Measurements from ENCODE around the gene SLC1A5.

Gene SLC1A5

DNA sequence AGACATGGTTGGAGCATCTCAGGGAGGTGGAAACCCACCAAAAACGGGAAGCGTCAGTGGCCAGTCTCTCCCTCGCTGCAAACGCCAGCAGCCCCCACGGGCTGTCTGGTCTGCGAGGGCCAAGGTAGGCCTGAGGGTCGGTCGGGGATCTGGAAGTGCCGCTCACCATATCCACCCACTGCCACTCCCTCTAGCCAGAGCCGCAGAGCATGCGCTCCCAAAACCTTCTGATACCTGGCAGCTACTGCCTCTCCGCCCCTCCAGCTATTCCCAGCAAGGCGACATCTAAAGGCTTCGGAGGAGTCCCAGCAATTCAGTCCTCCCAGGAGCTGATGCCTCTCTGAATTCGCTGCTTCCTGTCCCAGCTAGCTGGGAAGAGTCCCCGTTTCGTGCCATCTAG lies 46.9 kb downstream of the SLC1A5 start:
- no peak for FAIRE-seq

DNA sequence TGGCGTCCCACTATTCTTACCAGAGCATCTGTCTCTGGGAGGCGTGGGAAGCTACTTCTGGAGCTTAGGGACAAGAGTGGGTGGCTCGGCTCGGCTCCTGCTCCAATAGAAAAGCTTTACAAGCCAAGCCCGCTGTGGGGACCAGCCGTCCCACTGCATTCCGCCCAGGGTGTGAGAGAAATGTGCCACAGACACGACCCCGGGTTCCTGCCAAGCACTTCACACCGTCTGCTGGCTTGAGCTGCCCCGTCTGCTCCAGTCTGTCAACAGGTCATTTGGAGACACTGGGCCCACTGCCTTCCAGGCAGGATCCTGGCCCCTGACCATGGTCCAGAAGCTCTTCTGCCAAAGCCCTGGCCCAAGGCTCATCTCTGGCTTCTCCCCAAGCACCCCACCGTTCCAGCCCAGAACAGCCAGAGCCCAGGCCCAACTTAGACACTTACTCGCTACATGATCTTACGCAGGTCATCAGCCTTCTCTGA lies 49.1 kb downstream of the SLC1A5 start:
- no peak for FAIRE-seq

DNA sequence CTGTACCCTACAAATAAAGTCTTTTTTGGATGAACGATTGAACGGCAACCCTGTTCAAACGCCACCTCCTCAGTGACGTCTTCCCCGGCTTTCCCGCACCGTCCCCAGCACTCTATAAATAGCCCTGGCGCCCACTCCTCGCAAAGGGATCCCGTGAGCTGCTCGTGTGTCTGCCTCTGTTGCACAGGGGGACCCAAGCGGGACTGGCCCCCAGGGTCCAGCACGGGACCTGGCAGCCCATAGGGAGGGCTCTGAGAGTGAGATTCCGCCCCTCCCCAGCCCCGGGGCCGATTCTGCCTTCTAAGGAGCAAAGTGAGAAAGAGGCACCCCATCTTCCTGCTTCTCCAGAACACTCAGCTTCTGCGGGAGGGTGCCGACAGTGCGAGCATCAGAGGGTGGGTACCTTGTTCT lies 50.6 kb downstream of the SLC1A5 start:
- no peak for FAIRE-seq

DNA sequence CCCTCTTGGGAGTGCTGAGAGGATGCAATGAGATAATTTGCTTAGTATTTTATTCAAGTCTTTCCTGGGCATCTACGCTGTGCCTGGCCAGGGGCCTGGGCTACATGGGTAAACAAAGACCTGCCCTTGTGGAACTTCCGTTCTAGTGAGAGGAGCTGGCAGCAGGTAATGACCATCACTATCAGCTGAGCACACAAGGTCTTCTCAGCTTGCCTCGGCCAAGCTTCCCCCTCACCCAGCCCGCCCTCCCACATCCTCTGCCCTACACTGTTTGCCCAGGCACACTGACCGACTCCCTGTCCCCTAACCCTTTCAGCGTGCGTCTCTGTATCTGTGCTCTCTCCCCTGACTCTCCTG lies 51.1 kb downstream of the SLC1A5 start:
- FAIRE-seq = no peak

DNA sequence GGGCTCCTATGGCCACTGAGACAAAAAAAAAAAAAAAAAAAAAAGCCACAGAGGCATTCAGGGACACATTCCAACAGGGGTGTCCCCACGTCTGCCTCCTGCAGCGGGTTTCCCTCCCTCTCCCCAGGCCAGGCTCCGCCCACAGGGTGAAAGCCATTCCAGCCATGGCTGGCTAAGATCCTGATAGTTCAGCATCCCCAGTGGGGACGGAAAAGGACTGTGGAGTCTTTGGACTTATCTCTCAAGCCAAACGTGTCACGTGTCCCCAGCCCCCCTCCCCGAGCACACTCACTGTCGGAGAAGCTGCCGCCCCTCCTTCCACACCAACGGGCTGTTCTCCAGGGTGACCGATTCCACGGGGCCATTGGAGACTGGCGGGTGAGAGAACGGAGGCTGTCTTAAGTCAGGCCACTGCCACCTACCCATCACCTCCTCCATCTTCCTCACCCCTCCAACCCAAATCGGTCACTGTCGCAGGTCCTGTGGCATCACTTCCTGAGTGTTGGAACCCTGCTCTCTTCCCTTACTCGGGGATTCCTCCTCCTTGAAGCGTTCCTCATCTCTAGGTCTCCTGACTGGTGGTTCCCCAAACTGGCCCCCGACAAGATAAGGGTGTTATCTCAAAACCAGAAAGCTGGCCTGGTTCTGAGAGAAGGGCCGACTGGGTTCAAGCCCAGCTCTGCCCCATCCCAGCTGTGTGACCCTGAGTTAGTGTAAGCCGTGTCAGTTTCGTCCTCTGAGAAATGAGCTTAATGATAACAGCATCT lies 51.7 kb downstream of the SLC1A5 start:
- no peak for FAIRE-seq

DNA sequence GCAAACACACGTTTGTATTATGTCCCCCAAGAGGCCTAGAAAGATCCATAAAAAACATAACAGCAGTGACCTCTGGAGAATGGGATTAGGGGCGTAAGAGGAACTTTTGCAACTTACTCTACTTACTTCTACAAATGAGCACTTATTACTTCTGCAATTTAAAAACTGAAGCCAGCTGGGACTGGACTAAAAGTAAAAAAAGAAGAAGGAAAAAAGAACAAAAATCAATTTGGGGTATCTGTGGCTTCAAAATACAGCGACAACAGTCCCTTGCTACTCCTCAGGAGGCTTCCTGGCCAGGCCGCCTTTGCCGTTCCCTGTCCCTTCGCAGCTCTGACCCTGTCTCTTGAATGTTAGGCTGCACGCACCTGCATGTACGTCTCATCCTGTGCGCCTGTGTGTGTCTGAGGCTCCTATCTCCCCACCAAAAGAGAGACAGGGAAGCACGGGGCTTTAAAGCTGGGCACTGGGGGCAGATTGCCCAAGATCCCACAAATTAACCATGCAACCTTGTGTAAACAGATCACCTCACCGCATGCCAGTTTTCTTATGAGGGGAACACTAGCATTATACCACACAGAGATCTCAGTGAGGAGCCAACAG lies 54.6 kb downstream of the SLC1A5 start:
- no peak for FAIRE-seq

DNA sequence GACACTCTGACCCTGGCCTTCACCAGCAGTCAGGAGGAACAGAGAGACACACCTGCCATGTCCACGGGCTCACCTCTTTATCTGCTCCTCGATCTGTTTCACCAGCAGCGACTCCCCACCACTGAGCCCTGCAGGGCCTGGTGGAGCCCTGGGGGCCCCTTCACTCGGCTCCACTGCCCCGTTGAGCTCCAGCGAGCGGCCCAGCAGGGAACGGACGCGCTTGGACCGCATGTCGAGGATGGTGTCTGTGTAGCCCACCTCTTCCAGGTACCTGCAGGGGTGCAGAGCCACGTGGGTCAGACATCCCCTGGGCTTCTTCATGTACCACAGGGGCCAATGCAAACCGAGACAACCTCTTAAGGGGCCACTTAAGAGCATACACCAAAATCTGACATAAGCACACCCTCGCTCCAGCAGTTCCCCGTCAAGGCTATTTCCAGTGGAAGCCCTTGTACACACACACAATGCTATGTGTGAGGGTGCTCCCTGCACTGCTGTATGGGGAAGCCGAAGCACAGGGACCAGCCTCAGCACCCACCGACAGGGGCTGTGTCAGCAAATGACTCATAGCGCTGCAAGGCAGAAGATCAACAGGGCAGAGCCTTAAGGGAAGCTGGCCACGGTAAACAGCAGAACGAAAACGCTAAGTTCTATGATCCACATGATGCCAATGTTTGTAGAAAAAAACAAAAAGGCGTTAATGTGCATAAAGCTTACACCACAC lies 55.3 kb downstream of the SLC1A5 start:
- no peak for FAIRE-seq

DNA sequence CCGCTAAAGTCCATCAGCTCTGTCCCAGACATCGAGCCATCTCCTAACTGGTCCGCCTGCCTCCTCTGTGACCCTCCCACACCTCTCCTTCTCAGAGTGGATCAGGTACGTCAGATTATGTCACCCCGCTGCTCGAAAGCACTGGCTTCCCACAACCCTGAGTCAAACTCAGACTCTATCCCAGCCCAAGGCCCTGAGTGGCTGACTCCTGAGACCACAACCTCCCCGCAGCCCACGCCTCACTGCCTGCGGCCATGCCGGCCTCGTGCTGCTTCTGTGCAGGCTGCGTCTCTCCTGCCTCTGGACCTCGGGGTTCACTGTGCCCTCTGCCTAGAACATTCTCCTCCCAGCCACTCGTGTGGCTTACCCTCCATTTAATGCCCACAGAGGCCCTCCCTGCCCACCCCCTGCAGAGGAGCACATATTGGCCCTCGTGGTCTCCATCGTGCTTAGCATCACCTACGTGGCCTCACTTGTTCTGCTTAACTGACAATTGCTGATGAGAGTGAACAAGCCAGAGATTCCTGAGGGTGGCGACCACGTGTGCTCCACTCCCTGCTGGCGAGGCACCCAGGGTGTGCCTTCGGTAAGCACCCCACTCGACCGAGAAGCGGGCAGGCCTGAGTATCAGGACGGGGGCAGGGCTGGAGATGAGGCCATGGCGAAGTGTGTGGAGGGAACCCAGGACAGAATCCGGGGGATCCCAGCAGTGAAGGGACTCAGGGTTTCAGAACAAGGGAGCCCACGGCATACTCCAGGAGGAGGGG lies 56.0 kb downstream of the SLC1A5 start:
- FAIRE-seq = no peak

DNA sequence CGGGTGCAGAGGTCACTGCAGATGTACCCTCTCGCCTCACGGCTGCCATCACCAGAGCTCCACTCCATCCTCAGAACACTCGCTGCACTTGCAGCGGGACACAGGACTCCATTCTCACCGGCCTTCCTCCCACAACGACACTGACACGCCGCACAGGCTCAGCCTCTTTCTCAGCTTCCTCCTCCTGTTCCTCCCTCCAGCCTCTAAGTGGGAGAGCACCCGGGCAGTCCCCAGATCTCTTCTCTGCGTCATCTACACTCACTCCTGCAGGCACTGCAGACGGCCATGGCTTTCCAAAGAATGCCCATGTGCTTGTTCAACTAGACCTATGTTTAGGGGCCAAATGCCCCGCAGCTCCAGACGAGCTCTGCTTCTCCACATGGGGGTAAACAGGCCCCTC lies 56.8 kb downstream of the SLC1A5 start:
- FAIRE-seq = no peak

DNA sequence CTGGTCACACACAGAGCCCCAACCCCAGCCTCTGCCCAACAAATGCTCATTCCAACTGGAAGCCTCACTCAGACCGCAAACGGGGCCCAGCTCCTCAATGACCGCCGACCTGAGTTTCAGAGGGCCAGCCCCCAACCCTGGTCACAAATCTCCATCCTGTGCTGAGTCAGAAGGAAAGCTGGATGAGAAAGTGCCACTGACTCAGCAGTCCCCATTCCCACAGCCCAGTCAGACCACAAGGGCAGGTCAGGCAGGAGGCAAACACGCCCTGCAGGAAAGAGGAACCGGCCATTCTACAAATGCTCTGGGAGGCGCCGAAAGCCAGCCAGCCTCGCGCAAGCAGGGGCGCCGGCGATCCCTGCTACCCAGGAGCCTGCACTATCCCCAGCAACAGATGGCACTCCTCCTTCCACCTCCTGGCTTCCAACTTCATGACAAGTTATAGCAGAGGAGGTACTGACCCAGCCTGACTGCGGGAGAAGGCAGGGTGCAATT lies 57.3 kb downstream of the SLC1A5 start:
- no peak for FAIRE-seq

DNA sequence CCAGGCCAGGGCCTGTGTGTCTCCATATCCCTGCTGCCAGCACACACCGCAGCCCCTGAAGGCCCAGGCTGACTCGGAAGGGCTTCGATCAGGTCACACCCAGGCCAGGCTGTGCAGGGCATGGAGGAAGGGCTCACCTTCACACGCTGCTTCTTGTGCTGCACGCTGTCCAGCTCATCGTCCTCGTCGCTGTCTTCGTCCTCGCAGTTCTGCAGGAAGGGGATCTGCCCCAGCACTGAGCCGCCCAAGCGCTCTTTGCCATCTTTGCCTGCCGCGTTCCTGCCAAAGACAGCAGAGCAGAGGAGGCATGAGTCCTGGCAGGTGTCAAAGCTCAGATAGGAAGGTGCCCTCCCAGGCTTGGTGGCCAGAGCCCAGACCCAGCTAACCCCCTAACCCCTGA lies 57.8 kb downstream of the SLC1A5 start:
- no peak for FAIRE-seq

DNA sequence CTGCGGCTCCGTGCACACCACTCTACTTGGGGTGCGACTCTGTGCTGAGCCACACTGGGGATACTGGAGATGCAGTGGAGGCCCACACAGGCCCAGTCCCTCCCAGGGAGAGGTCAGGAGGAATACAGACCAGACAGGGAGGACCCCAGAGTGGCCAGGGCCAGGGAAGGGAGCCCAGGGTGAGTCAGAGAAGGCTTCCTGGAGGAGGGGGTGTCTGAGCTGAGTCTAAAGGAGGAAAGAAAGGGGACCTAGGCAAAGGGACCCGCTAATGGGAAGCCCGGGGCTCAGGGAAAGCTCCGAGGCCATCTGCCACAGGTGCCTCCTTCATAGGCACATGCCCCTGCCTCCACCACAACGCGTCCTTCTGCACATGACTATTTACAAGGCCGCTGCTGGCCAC lies 58.2 kb downstream of the SLC1A5 start:
- no peak for FAIRE-seq

DNA sequence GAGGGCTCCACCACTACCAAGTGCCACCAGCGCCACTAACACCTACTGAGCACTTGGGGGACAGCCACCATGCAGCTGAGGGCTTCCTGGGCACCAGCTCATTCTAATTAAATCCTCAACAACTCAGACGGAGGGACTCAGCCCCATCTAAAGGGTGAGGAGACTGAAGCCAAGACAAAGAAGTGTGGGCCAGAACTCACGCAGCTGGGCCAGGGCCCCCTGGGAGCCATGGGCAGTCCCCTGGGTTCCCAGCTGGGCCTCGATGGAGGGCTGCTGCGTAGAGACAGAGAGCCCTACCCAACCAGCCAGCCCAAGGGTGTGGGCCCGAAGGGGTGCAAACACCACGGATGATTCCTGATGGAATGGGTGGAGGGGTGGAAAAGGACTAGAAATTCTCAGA lies 58.7 kb downstream of the SLC1A5 start:
- no peak for FAIRE-seq

DNA sequence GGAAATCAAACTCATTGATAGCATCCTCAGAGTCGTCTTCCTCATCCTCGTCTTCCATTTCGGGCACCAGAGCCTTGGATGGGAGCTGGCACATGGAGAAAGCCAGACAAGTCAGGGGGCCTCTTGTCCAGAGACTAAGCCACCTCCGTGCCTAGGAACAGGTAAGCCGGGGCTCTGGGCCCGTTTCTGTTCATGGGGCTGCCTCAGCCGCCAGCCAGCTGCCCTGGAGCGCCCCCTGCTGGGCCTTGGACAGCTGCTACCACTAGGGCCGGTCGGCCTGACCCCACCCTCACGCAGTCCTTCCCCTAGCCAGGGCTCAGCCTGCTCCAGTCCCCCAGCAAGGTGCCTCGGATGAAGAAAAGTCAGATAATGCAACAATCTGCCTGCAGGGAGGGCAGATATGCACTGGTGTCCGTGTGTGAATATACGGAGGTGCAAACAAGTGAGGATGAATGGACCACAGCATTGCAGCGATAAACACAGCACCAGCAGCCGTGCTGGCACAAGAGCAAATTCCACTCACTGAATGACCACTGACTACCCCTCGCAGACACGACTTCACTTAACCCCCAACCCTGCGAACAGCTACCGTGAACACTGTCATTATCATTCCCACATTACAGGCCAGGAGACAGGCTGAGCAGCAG lies 59.6 kb downstream of the SLC1A5 start:
- no peak for FAIRE-seq

DNA sequence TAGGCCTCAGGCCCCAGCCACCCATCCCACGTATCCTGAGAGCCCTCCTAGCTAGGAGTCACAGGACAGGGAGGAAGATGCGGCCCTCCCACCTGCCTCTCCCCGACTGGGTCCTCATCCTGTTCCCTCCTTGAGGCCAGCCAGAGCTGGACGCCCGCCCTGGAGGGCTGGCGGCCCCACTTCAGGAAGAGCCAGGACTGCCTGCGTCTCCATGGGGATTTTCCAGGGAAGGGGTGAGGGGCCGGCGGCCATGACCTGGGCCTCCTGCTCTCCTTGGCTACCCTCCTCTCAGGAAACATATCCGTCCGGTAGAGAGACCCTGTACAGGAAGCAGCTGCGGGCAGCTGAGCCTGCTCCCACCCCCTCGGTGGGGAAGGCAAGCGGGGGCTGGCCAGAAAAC lies 60.2 kb downstream of the SLC1A5 start:
- no peak for FAIRE-seq

DNA sequence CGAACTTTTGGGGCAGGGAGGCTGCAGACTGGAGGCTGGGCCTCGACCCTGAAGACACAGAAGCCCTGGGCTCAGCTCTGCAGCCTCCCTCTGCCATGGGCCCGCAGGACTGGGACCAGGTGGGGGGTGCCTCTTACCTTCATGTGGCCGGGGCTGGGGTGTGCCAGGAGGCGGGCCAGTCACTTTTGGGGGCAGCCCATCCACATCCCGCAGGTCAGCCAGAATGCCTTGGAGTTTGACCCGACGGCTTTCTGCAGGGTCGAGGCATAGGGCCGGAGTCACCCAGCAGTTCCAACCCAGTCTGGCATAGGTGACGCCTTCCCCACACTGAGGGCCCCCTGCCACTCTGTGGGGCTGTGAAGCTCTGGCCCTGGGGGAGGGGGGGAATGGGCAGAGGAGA lies 60.6 kb downstream of the SLC1A5 start:
- FAIRE-seq = no peak

DNA sequence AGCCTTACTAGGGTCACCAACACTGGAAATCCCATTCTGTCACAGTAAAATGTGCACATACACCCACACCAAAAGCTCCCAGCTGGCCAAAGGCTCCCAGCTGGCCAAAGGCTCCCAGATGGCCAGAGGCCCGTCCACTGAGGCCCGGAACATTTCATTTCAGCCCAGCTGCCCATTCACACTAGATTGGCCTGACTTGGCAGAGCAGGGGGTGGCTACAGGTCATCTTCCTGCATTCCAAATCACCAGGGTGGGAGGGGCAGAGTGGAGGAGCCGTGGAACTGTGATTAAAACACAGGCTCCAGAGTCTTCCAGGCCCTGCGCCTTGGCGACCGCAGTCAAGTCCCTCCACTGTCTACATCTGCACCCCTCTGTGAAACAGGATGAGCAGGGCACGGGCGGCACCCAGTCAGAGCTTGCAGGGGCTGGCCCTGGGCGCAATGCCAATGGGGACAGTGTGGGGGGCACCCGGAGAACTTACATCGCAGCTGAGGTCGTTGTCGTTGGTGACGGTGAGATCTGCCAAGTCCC lies 61.4 kb downstream of the SLC1A5 start:
- FAIRE-seq = no peak

DNA sequence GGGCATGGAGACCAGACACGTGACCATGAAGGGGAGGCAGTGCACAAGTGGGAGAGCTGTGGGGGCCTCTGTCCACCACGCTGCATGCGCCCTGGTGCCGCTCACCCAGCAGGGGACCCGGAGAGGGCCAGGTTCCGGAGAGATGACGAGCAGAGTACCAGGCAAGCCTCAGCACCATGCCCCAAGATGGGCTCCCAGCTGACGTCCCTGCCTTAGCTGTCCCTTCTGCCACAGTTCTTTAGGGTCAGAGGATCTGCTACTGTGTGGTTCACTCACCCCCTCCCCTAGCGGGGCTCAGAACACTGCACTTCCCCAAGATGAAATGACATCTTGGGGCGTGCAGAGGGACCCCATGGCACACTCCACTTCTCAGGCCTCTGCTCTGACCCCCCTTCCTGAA lies 61.8 kb downstream of the SLC1A5 start:
- FAIRE-seq = no peak

DNA sequence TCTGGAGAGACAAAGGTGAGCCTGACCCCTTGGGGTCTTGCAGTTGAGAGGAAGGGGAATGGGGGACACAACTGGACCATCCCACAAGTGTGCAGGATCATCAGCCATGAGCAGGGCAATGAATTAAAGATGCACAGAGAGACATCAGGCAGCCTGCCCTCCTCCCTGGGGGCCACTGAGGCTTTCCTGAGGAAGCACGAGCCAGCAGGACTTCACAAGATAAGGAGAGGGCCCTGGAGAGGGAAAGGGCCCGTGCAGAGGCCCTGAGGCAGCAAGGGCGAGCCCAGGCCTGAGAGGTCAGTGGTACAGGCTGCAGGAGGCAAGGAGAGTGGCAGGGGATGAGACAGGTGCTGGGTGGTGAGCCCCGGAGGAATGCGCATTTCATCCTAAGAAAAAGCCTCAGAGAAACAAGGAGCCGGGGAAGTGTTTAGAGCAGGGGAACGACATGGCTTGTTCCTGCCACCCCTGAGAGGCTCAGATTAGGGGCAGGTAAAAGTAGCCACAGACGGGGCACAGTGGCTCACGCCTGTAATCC lies 62.5 kb downstream of the SLC1A5 start:
- no peak for FAIRE-seq

DNA sequence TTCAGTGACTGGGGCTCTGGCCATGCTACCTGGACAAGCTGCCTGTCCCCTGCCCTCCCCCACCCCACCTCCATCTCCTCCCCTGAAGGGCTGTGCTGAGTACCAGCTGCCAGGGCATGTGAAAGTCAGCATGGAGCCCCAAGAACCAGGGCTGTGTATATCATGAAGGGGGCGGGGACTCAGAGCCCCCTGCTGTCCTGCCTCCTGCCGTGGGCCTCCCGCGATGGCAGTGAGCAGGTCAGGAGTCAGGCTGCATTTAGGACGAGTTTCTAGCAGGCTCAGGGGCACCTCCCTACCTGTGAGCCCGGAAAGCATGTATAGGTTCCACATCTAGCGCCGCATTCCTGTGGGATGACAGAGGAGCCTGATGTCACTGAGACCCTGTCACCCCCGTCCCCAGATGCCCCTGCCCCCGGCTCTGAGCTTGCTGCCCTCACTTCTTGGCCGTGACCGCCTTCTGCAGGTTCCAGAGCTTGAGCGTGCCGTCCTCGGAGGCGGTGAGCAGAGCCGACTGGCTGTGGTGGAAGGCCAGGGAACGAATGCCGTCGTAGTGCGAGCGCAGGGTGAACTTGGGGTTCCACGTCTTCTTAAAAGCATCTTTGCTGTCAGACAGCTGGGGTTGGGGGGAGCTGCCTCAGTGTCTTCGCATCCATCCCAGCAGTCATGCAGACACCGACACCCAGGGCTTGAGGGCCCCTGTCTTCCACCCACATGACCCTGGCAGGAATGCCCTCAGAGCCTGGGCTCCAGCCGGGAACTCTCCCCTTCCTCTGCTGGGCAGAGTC lies 63.2 kb downstream of the SLC1A5 start:
- FAIRE-seq = no peak
